ENCODE measurements around the gene NIBAN1.

DNA sequence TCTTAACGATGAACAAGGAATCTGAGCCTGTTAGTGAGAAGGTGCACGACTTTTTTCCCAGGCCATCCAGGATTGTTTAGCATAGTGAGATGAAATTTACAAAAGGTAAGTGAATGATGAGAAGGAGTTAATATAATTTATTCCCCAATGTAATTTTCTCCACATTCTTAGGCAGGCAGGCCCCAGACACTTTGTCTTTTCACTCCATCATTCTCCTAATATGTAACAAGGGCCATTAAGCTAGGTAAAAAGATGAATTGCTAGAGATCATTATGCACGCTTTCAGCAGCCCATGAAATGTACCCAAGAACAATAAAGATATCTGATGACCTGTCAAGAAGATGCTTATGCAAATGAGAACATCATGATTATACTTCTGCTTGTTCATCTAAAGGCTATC lies 24.1 kb downstream of the NIBAN1 start:
- TF ChIP-seq TAF1 (IDR thresholded peaks at IDR 0.05; ENCODE audit: low read depth, low read length) (no peak), POLR2A (IDR thresholded peaks at IDR 0.05; ENCODE audit: low read depth, low read length) (no peak), POLR2AphosphoS5 (IDR thresholded peaks at IDR 0.05; ENCODE audit: low read depth, low read length) (no peak), SPI1 (IDR thresholded peaks at IDR 0.05; ENCODE audit: low read depth, low read length) (no peak), PAX5 (IDR thresholded peaks at IDR 0.05; ENCODE audit: insufficient read depth, low read length, severe bottlenecking) (no peak)

Measured in GM12891 (cell line).